H9 (cell line): ENCODE data around the gene LZTS3. TPM values are rescaled to one million over a fixed set of nuclear protein-coding genes. Genes with fewer than 3 reads are reported as not detected.

ENCODE experiments used
- DNase-seq: peaks from one replicate; pipeline ENCODE4 v3.0.0-alpha.2; 2017
- H2AFZ ChIP-seq: one replicate; pipeline ENCODE4 v1.6.1; 2013; ENCODE audit warnings: mild to moderate bottlenecking, low read length, control low read depth, moderate library complexity
- H2AK5ac ChIP-seq: 2 replicates; pipeline ENCODE4 v1.6.1; 2013; ENCODE audit warnings: low read length, control low read depth, mixed read lengths; ENCODE audit not compliant: insufficient read length
- H2BK120ac ChIP-seq: one replicate; pipeline ENCODE4 v1.6.1; 2013; ENCODE audit warnings: low read depth, mild to moderate bottlenecking, low read length, control low read depth, inconsistent platforms; ENCODE audit not compliant: poor library complexity, severe bottlenecking
- H2BK12ac ChIP-seq: 2 replicates; pipeline ENCODE4 v1.6.1; 2013; ENCODE audit warnings: low read length, control low read depth, mixed read lengths, low read depth; ENCODE audit not compliant: insufficient read length
- H2BK15ac ChIP-seq: 2 replicates; pipeline ENCODE4 v1.6.1; 2013; ENCODE audit warnings: low read depth, low read length, control low read depth
- H2BK20ac ChIP-seq: one replicate; pipeline ENCODE4 v1.6.1; 2013; ENCODE audit warnings: low read depth, mild to moderate bottlenecking, low read length, control low read depth, inconsistent platforms; ENCODE audit not compliant: poor library complexity, severe bottlenecking
- H2BK5ac ChIP-seq: 2 replicates; pipeline ENCODE4 v1.6.1; 2013; ENCODE audit warnings: low read length, control low read depth, mixed read lengths; ENCODE audit not compliant: insufficient read length
- H3K14ac ChIP-seq: 2 replicates; pipeline ENCODE4 v1.6.1; 2013; ENCODE audit warnings: low read length, control low read depth; ENCODE audit not compliant: insufficient read depth
- H3K18ac ChIP-seq: 2 replicates; pipeline ENCODE4 v1.6.1; 2013; ENCODE audit warnings: low read depth, mild to moderate bottlenecking, mixed read lengths, low read length, control low read depth; ENCODE audit not compliant: insufficient read length
- H3K23ac ChIP-seq: 2 replicates; pipeline ENCODE4 v1.6.1; 2013; ENCODE audit warnings: low read length, control low read depth, mixed read lengths, low read depth; ENCODE audit not compliant: insufficient read length
- H3K23me2 ChIP-seq: 2 replicates; pipeline ENCODE4 v1.6.1; 2013; ENCODE audit warnings: low read depth, mild to moderate bottlenecking, mixed read lengths, low read length, control low read depth; ENCODE audit not compliant: insufficient read length, poor library complexity, severe bottlenecking
- H3K27ac ChIP-seq: 2 replicates; pipeline ENCODE4 v1.5.1; 2013; ENCODE audit warnings: low read length, control low read depth, mixed read lengths, low read depth; ENCODE audit not compliant: insufficient read length
- H3K27me3 ChIP-seq: 2 replicates; pipeline ENCODE4 v1.6.1; 2013; ENCODE audit warnings: low read length, control low read depth, inconsistent platforms; ENCODE audit not compliant: insufficient read depth
- H3K4ac ChIP-seq: 2 replicates; pipeline ENCODE4 v1.6.1; 2013; ENCODE audit warnings: low read depth, mild to moderate bottlenecking, control low read depth, inconsistent platforms, low read length, moderate library complexity
- H3K4me1 ChIP-seq: 2 replicates; pipeline ENCODE4 v1.6.1; 2013; ENCODE audit warnings: low read length, control low read depth, inconsistent platforms; ENCODE audit not compliant: insufficient read depth
- H3K4me2 ChIP-seq: 2 replicates; pipeline ENCODE4 v1.6.1; 2013; ENCODE audit warnings: low read length, control low read depth, mixed read lengths; ENCODE audit not compliant: insufficient read length, insufficient read depth
- H3K56ac ChIP-seq: 2 replicates; pipeline ENCODE4 v1.6.1; 2013; ENCODE audit warnings: low read depth, mild to moderate bottlenecking, mixed read lengths, low read length, control low read depth; ENCODE audit not compliant: insufficient read length
- H3K79me1 ChIP-seq: 2 replicates; pipeline ENCODE4 v1.6.1; 2013; ENCODE audit warnings: low read depth, mild to moderate bottlenecking, moderate library complexity, low read length, control low read depth, inconsistent platforms; ENCODE audit not compliant: insufficient read depth, poor library complexity, severe bottlenecking
- H3K79me2 ChIP-seq: 2 replicates; pipeline ENCODE4 v1.6.1; 2013; ENCODE audit warnings: low read length, control low read depth, inconsistent platforms; ENCODE audit not compliant: insufficient read depth
- H3K9ac ChIP-seq: 2 replicates; pipeline ENCODE4 v1.6.1; 2013; ENCODE audit warnings: low read length, control low read depth, mixed read lengths; ENCODE audit not compliant: insufficient read length; ENCODE audit errors: extremely low read depth
- H3K9me3 ChIP-seq: one replicate; pipeline ENCODE4 v1.6.1; 2013; ENCODE audit warnings: low read depth, low read length, inconsistent platforms; ENCODE audit not compliant: control insufficient read depth
- H3T11ph ChIP-seq: one replicate; pipeline ENCODE4 v1.6.1; 2013; ENCODE audit warnings: mild to moderate bottlenecking, low read length, control low read depth, inconsistent platforms
- H4K20me1 ChIP-seq: one replicate; pipeline ENCODE4 v1.6.1; 2013; ENCODE audit not compliant: control insufficient read depth, insufficient read length, insufficient read depth
- H4K5ac ChIP-seq: 2 replicates; pipeline ENCODE4 v1.6.1; 2013; ENCODE audit warnings: low read depth, mild to moderate bottlenecking, mixed read lengths, low read length, control low read depth; ENCODE audit not compliant: insufficient read length
- H4K8ac ChIP-seq: replicated peaks from 2 replicates; pipeline ENCODE4 v1.6.1; 2013; ENCODE audit warnings: low read length, control low read depth, mixed read lengths, low read depth; ENCODE audit not compliant: insufficient read length
- H4K91ac ChIP-seq: 2 replicates; pipeline ENCODE4 v1.6.1; 2013; ENCODE audit warnings: low read depth, mild to moderate bottlenecking, moderate library complexity, mixed read lengths, low read length, control low read depth; ENCODE audit not compliant: insufficient read length
- H3K27ac Mint-ChIP-seq, 3 experiments: 2 replicates in 2 of 3; 3 replicates in 1 of 3; pipeline ENCODE4 v1.8.0; 2020 to 2021; ENCODE audit warnings: mixed read lengths in 3 of 3, mild to moderate bottlenecking in 1 of 3, moderate library complexity in 1 of 3
- H3K27me3 Mint-ChIP-seq: 2 replicates; pipeline ENCODE4 v1.8.0; 2021; ENCODE audit warnings: low read depth, mild to moderate bottlenecking, moderate library complexity, mixed read lengths
- H3K36me3 Mint-ChIP-seq, 3 experiments: 2 replicates in 2 of 3; 3 replicates in 1 of 3; pipeline ENCODE4 v1.8.0; 2020 to 2021; ENCODE audit warnings: low read depth in 3 of 3, mixed read lengths in 3 of 3; ENCODE audit not compliant: insufficient read depth in 1 of 3
- H3K4me1 Mint-ChIP-seq, 2 experiments: 2 replicates each; pipeline ENCODE4 v1.8.0; 2020; ENCODE audit warnings: mixed read lengths in 2 of 2
- H3K4me3 Mint-ChIP-seq, 2 experiments: 2 replicates in 1 of 2; 3 replicates in 1 of 2; pipeline ENCODE4 v1.8.0; 2020 to 2021; ENCODE audit warnings: mild to moderate bottlenecking in 2 of 2, mixed read lengths in 2 of 2, moderate library complexity in 1 of 2
- H3K9me3 Mint-ChIP-seq, 2 experiments: 2 replicates in 1 of 2; 3 replicates in 1 of 2; pipeline ENCODE4 v1.8.0; 2020; ENCODE audit warnings: mild to moderate bottlenecking in 2 of 2, mixed read lengths in 2 of 2, moderate library complexity in 1 of 2
- CTCF ChIP-seq: fragments of 200-600 bp; sonication (generic); conservative IDR thresholded peaks from 3 replicates; pipeline ENCODE4 v1.8.0; 2021; ENCODE audit warnings: antibody characterized with exemption, mild to moderate bottlenecking
- WGBS: extraction: QIAGEN DNeasy Blood & Tissue Kit; methylation state at CpG from one replicate; pipeline ENCODE4 v1.1.7; 2013; ENCODE audit warnings: missing lambda C conversion rate, low lambda C conversion rate, mixed read lengths; ENCODE audit not compliant: insufficient read length; ENCODE audit errors: extremely low coverage; 5-methylcytosine and 5-hydroxymethylcytosine counted together
- total RNA-seq: library from RNA; stranded (reverse); gene quantifications from 2 replicates; pipeline ENCODE4 v1.2.1, GENCODE V29; 2021

The LZTS3 gene
- total RNA-seq, 1 experiment from 2014 or later = 20.8 TPM

- WGBS = no CpG with 5 or more reads among the region's 41 CpGs
- no peak for DNase-seq
- H3K4me1 Mint-ChIP-seq = peaks cover 17 to 27% of the 10 kb centered on the region in 2 experiments
- Histone ChIP-seq H3K18ac (no peak overlapping the region), H3K79me2 (no peaks in the 10 kb centered on the region), H4K20me1 (no peaks in the 10 kb centered on the region), H2BK5ac (no peak overlapping the region), H3K56ac (no peak overlapping the region), H3K23ac (no peak overlapping the region), H2BK15ac (no peak overlapping the region), H3K27me3 (no peaks in the 10 kb centered on the region), H3K27ac (no peak overlapping the region), H3K4me2 (no peak overlapping the region), H3K9ac (no peak overlapping the region), H3K4ac (no peak overlapping the region), H2BK12ac (no peak overlapping the region), H2BK120ac (no peak overlapping the region), H2AFZ (no peak overlapping the region), H3K9me3 (no peaks in the 10 kb centered on the region), H2AK5ac (no peak overlapping the region), H3T11ph (no peak overlapping the region), H3K23me2 (peaks cover 9% of the 10 kb centered on the region), H4K91ac (no peak overlapping the region), H3K4me1 (no peaks in the 10 kb centered on the region; the same call in 1 of the 2 replicates), H4K5ac (no peak overlapping the region), H3K14ac (no peak overlapping the region), H4K8ac (no peak overlapping the region), H2BK20ac (no peak overlapping the region), H3K79me1 (no peaks in the 10 kb centered on the region)
- peaks cover 3% of the 10 kb centered on the region; the same call in 1 of the 2 replicates for H3K27me3 Mint-ChIP-seq
- H3K4me3 Mint-ChIP-seq = no peak overlapping the region
- no peak for TF ChIP-seq CTCF
- peaks cover 6 to 23% (median 7%) of the 10 kb centered on the region in 3 experiments; a peak in 5 of 7 replicates for H3K36me3 Mint-ChIP-seq
- H3K9me3 Mint-ChIP-seq = no peaks in the 10 kb centered on the region; a peak in 1 of 5 replicates
- H3K27ac Mint-ChIP-seq = no peak overlapping the region
Measured at GRCh38 chr20:3164763-3165410, 8.5 kb downstream of the LZTS3 start.
